NCI-H446 (cell line): ENCODE results near the gene MAP10.

Experiments
- DNase-seq, 2 experiments: peaks; one replicate each; lab custom pipeline; 2025; lab: John Stamatoyannopoulos, UW

Gene MAP10

DNA sequence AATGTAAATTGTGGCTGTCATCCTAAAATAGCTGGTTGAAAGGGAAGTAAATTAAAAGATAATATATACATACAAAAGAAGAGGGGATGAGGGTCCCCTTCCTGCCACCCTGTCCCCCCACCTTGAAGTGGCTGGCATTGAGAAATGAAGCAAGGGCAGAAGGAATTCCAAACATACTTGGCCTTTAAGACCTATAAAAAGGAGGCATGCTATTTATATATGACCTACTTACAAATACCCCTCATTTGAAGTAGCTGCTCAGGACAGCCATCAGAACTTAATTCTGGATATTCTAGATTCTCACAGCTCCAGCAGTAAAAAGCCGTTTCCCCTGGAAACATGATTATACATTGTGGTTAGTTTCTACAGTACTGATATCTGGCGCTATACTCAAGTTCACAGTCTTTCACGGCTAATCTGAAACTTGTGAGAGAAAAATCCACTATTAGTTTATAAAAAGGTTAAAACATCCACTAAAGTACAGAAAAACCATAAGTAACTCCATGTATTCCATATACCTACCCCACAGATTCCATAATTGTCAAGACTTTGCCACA, 9.6 kb upstream of the MAP10 start:
- no peak for DNase-seq

DNA sequence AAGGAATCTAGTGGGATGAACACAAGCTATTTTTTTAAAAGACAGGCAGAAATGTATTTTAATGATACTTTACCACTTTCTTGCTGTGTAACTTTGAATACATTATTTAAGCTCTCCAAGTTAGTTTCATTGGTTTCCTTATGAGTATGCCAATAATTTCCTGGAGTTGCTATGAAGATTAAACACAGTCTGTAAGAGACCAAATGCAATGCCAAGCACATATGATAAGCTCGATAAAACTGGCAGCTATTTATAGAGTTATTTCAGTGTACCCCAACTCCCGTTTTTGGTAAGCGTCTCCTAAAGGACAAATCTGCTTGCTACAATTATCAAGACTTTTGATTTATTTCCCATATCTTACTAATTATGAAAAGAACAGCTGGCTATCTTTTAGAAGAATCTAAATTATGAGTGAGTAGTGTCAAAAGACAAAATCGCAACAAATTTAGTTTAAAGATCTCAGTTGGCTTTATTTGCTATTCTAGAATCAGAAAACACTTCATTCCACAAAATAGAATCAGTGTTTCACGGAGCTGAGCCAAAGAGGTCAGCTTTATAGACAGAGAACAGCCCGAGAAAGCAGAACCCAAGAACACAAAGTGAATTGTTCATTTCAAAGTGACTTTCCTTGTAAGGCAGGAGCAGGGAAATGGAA, 7.2 kb upstream of the MAP10 start:
- DNase-seq: no peak

DNA sequence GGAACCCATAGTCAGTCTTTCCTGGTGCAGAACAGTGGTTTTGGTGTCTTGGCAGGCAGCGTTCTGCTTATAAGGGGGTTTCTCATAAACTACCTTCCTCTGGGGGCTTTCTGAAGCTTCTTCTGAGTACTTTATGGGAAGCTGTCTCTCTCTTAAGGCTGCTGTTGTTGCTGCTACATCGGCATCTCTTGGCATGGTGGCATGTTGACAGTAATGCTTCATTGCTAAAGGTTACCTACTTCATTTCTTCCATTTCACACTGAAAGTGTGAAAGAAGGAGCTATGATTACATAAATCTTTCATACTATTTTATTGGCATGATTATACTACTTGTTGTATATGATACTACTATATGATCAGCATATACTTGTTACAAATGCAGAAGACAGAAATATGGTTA, 6.3 kb upstream of the MAP10 start:
- DNase-seq: no peak

DNA sequence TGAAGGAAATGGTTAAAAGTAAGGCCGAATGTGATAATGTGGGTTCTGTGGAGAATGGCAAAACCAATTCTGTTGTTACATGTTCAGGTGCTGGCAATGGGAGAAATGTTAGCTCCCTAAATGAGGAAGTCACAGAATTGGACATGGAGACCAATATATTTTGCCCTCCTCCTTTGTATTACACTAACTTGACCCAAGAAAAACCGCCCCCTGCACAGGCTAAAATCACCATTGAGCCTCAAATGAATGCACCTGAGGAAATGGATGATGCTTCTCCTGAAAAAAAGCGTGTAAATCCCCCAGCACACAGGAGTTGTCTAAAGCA, 932 bp downstream of the MAP10 start:
- DNase-seq: no peak

DNA sequence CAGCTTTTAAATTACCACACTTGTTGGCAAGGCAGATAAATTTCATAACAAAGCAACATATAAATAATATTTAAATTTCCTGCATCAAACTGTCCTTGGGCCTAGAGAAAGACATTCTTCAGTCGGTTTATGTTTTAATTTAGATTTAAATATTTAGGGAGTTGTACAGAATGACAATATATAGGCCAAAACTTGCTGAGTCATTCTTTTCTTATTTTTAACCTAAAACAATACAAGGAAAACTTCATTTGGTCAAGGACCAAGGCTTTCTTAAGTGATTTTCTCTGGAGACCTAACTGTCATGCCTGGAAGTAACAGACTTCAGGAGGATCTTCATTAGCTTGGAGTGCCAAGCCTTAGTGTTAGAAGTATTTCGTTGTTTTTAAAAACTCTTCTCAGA, 5.6 kb downstream of the MAP10 start:
- DNase-seq: no peak

DNA sequence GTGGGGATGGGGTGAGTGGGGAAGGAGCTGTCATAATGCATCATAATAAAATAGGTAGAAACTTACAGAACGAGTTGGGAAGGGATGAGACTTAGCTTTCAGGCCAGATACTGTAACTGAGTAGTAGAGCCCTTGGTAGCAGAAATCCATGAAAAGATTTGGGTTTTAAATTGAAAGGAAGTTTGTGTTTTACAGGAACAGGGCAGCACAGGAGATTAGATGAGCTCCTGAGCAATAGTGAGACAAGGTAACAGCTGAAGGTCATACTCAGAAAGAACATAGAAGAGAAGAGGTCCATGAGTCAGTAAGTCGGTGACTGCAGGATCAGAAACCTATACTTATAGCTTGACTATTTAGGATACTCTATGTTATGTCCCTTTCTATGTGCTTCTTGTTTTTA, 7.3 kb downstream of the MAP10 start:
- no peak for DNase-seq

DNA sequence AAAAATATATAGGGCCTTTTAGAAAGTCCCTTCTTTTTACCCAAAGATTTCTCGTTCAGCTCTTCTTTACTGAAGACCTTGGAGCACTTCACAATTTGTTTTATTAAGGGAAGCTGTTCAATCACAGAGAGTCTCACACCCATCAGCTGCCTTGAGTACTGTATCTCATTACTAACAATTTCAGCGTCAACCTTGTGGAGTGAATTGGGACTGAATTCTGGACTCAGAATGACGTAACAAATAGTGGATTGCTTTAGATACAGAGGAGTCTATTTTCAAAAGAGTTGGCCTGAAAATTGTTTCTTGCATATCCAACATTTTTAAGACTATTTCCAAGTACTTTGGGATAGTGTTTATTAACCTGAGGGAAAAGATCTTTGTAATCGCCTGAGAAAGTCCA, 7.9 kb downstream of the MAP10 start:
- no peak for DNase-seq

DNA sequence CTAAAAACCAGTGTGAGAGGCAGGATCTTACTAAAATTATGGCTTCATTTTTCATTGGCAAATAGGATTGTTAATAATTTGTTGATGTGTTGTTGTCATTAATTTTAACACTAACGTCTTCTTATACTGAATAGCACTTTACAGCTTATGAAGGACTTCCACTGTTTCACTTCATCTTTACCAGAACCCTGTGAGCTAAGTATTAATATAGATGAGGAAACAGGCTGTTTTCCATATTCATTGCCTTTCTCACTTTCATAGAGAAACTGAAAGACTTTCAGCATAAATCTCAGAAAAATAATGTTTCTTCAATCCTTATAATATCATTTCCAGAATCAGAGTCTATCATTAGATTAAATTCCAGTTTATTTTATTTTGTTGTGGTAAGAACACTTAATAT, 8.5 kb downstream of the MAP10 start:
- no peak for DNase-seq

DNA sequence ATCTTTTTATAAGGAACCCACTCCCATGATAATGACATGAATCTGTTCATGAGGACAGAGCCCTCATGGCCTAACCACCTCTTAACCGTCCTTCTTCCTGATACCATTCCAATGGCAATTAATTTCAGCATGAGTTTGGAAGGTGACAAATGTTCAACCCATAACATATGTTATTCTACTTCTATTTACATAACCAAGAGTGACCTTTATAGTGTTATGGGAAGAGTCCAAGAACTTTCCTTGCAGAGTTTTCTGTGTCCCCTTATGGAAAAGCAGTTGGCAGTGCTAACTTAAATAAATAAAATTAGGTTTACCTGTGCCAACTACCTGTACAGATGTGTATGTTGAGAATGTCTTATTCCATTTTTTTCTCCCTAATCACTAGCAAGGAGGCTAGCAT, 11.1 kb downstream of the MAP10 start:
- DNase-seq: no peak

DNA sequence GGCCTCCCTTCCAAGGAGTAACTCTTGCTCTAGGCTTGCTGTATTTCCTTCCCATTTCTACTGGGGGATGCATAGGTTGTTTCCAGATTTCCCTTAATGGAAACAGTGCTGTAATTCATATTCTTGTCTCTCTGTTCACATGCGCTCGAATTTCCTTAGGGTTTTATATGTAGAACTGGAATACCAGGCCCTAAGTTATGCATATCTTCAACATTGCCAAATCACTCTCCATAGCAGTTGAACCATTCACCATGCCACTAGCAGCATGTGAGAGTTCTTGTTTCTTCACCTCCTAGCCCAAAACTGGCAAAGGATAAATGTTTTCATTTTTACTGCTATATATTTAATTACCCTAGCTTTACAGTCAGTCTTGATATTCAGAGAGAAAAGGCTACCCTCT, 12.8 kb downstream of the MAP10 start:
- DNase-seq: no peak

DNA sequence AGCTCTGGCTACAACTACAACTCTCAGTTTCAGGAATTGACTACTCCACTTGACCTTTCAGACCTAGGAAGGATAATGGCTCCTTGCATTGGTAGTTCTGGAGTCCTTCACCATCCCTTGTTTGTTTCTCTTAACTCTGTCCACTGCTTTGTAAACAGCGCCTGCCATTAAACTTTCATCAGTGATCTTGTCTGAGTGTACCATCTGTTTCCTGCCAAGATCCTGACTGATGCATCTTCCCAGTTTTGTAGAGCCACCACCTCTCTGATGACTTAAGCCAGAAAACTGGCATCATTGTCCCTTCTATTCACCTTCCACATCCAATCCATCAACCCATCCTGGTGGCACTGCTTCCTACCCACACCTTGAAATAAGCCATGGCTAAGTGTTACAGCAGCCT, 15.2 kb downstream of the MAP10 start:
- no peak for DNase-seq

DNA sequence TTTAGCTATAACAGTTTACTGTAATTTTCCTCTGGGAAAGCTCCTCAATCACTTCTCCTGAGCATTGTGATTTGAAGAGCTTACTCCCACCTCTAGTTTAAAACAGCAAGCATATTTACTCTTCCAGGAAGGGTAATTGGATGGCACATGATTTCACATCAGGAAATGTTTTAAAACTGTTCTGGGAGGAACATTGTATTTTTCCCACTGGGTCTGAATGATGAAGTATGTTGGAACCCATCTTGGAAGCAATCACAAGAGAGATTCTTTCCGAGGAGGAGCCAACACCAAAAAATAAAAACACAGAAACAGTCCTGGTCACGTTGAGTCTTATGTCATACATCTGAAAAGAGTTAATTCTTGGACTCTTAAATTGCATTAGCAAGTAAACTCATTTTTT, 17.3 kb downstream of the MAP10 start:
- no peak for DNase-seq

DNA sequence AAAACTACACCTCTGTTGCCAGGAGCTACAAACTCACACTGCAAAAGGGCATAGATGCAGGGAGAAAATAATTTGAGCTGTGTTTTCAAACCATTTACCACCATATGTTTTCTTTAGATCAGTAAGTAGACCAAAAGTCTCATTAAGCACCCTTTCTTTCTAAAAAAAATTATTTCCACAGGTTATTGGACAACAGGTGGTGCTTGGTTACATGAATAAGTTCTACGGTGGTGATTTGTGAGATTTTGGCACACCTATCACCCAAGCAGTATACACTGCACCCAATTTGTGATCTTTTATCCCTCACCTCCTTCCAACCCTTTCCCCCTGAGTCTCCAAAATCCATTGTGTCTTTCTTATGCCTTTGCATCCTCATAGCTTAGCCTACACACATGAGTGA, 21.1 kb downstream of the MAP10 start:
- no peak for DNase-seq

DNA sequence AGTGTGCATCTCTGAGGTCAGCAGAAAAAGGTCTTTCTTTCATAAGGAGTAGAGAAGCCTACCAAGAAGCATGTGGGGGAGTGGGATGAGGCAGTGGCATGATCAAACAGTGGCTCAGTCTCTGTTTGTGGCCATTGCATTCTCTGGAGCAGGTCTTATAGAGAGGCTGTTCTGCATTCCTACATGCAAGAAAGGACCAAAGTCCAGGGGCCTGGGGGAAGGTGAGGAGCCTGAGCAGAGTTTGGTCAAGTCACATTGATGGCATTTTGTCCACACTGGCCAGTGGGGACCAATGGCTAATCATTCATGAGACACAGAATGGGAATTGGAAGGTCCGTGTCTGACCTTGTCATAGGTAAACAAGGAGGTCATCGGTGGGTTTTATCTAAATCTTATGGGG, 25.4 kb downstream of the MAP10 start:
- DNase-seq: no peak

DNA sequence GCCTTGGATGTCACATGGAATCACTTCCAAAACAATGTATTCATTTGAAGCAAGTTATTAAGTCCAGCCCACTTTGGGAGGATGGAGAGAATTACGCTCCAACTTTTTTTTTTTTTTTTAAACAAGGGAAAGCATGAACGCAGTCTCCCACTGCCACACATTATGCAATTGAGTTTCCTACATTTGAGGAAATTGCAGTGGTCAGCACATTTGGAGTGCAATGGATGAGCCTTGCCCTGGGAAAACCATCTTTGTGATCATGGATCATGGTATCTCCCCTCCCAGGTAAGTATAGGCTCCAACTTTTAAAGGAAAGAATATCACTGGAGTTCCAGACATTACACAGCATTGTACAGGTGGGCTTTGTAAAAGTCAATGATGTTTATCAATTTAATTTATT, 26.7 kb downstream of the MAP10 start:
- no peak for DNase-seq

DNA sequence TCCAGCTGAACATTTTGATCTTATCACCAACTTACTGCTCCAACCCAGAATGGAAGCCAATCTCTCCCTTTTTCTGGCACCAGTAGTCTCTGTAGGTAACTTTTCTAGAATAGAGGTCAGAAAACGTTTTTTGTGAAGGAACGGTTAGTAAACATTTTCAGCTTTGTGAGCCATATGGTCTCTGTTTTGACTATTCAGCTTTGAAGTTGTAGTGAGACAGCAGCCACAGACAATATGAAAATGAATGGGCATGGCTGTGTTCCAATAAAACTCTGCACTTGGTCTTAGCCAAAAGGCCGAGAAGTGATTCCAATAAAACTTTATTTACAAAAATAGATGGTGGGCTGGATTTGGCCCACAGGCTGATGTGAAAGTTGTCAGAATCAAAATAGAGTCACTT, 28.9 kb downstream of the MAP10 start:
- peak; percentile 39 to 84 for DNase-seq

DNA sequence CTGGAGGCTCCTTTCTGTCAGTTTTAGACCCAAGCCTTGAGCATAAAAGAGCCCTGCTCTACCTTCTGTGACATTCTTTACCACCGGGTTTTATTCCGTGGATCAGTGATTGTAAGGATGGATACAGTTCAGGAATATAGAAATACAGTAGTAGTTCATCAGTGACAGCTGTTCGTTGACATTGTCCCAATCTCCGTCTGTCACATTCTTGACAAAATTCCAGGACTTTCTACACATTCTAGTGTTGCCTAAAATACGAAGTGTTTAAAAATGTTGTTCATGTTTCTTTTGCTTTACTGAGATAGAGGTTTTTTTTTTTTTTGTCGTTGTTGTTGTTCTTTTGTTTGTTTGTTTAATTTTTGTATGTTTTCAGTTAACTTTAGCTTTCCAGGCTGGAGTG, 29.9 kb downstream of the MAP10 start:
- DNase-seq: peak in 1 of 2 experiments; percentile 40

DNA sequence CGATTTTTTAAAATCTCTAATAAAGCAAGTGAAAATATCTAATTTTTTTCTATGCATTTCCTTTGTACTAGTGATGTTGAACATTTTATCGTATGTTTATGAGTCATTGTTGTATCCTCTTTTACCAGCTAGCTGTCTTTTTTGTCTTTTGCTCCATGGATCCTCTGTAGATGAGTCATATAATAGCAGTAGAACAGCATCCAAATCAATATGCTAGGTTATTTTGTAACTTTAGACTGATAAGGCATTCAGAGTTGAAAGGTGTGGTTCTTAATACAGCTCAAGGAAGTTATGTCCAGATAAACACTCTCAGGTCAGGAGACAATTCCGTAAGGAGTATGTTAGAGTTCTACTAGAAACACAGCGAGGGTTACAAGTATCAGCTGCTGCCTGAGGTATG, 31.9 kb downstream of the MAP10 start:
- DNase-seq: no peak

DNA sequence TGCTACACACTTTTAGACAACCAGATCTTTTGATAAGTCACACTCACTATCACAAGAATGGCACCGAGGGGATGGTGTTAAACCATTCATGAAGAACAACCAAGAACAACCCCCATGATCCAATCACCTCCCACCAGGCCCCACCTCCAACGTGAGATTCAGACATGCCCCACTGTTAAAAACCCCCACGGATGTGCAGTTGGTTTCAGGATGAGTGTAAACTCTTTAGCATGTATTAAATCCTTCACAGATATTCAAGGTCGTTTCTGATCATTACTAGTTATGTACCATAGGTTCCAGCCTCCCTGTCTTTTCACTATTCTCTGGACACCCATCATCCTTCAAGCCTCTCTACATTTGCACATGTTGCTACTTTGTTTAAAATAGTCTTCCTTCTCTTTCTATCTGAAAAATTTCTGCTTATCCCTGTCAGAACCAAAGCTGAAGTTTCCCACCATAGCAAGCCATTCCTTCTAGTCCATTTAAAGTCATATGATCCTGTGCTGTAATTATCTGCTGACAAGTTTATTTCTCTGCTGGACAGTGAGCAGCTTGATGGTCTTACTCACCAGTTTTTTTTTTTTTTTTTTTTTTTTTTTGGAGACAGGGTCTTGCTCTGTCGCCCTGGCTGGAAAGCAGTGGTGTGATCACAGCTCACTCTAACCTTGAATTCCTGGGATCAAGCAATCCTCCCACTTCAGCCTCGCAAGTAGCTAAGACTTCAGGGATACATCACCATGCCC, 36.8 kb downstream of the MAP10 start:
- no peak for DNase-seq

DNA sequence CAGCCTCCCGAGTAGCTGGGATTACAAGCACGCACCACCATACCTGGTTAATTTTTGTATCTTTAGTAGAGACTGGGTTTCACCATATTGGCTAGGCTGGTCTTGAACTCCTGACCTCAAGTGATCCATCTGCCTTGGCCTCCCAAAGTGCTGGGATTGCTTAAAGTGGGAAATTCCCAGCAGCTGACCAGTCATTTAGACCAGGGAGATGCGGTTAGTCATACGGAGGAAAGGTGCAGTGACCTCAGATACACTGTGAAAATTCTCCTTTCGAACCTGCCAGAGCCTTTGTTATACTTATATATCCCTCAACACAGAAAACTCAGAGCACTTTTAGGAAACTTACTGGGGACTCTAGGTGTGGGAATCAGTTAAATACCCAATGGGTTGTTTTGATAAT, 39.6 kb downstream of the MAP10 start:
- no peak for DNase-seq

DNA sequence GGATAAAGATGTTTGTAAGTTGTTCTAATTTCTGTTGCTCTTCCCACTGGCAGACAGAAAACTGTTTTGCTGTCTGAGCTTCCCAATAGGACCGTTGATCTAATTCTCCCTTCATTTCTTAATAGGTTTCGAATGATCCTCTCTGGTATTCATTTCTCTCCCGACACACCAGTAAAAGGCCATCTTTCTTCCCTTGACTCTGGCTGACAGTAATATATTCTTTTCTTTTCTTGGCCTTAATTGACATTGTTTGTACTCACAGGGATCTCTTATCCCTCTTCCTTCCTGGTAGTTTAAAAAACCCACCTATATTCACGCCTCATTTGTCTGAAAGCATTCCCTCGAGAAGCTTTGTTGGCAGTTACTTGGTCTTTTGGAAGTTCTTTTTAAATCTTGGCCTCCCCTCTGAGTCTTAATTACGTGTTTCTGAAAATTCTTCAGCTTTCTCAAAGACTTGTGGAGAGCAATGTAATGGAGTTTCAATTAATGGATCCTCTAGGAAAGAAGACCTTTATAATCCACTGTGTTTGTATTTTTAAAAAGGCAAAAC, 40.3 kb downstream of the MAP10 start:
- peak in 1 of 2 experiments; percentile 7 for DNase-seq

DNA sequence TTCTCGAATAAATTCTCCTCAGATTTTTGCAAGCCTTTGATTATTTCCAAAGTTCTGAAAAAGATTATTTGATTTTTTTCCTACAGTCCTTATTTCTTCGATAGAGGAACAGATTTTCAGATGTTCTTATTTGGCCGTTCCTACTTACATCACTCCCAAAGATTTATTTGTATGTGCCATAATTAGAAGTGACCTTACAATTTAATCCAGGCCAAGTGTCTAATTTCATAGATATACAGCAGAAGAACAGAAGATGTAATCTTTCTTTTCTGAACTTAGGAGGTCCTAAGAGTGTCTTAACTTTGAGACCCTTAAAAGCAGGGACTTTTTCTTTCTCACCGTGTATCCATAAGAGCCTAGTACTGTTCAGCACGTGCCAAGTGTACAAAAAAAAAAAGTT, 46.3 kb downstream of the MAP10 start:
- no peak for DNase-seq

DNA sequence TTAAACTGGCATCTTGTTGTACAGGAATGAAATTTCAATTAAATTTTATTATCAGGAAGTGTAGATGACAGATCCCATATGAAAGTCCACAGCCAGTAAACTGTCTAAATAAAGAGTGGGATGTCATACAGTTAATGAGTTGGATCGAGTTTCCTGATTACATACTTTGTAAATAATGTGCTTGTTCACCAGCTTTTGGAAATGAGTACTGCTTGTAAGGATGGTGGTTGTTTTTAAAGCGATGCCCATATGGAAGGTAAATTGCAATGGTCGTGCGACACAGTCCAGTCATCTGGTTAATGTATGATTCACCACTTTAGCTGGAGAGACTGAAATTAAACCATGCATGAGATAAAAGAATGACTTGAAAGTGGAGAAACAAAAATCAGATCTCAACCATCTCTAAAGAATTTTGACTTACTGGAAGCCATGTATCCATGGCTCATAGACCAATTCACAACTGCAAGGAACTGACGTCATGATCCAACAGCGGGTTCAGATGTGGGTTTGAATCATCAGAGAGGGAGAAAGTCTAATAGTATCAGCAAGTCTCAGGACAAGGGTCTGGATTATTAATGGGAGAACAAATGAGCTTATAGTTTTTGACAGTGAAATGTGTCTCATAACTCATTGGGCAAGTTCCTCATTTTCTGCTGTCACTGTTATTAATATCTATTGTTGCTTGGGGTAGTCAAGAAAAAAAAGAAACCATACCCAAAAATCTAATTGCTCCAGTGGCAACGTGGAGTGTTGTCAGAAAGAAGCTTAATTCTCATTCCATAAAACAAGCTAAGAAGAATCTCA, 49.0 kb downstream of the MAP10 start:
- peak; percentile 34 to 84 for DNase-seq
